GM18867 (cell line): ENCODE results near the gene AFG1L.
"Not testable (repeated sequence)": the region's sequence is repeated elsewhere in the genome, so short reads cannot be mapped to it uniquely, and the experiment has no call there.

ENCODE experiments used
- ATAC-seq: cut with Tn5 transposase; IDR thresholded peaks from one replicate; pipeline ENCODE4 v1.9.1; 2021; ENCODE audit warnings: mild to moderate bottlenecking, moderate library complexity; ENCODE audit not compliant: unreplicated experiment

AFG1L gene

DNA sequence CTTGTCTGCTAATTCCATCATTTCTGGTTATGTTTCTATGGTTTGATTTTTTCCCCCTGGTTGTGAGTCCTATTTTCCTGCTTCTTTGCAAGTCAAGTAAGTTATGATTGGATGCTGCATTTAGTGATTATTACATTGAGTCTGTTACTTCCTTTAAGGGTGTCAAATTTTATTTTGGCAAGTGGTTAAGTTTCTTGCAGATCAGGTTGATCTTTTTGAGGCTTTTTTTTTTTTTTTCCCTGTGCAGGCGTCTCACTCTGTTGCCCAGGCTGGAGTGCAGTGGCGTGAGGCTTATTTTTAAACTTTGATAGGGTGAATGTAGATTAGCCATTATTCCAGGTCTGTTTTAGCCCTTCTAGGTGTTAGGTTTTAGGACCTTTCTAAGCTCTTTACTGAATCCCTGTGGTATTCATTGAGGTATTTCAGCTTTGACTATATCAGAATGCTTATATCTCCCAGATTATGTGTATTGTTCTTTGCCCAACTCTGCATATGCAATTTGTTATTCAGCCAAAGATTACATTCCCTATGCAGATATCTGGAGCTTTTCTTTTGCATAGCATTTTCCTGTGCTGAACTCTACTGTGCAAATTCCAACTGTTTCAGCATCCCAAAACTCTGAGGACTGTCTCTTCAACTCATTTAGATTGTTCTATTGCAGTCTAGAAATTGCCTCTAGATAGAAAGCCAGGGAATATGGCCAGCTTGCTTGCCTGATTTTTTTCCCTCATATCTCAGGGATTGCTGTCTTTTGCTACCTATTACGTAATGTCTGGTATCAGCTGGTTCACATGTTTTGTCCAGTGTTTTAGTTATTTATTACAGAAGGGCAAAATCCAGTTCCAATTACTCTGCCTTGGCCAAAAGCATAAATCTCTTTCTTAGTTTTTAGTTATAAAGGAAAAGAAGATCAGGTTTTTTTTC, 113.3 kb downstream of the AFG1L start:
- no peak for ATAC-seq

- ATAC-seq = no peak
Measured at GRCh38 chr6:108408861-108409260, 114.0 kb downstream of the AFG1L start.

DNA sequence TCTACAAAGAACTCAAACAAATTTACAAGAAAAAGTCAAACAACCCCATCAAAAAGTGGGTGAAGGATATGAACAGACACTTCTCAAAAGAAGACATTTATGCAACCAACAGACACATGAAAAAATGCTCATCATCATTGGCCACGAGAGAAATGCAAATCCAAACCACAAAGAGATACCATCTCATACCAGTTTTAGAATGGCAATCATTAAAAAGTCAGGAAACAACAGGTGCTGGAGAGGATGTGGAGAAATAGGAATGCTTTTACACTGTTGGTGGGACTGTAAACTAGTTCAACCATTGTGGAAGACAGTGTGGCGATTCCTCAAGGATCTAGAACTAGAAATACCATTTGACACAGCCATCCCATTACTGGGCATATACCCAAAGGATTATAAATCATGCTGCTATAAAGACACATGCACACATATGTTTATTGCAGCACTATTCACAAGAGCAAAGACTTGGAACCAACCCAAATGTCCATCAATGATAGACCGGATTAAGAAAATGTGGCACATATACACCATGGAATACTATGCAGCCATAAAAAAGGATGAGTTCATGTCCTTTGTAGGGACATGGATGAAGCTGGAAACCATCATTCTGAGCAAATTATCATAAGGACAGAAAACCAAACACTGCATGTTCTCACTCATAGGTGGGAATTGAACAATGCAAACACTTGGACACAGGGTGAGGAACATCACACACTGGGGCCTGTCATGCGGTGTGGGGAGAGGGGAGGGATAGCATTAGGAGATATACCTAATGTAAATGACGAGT, 121.4 kb downstream of the AFG1L start:
- not testable (repeated sequence) for ATAC-seq

DNA sequence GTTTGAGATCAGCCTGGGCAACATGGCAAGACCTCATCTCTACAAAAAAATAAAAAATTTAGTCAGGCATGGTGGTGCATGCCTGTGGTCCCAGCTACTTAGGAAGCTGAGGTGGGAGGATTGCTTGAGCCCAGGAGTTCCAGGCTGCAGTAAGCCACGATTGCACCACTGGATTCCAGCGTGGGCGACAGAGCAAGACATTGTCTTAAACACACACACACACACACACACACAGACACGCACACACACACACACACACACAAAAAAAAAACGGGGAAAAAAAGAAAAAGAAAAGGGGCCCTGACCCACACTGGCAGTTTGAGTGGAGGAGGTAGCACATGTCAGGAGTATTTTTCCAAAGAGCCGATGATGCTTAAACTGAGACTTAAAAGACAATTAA, 122.2 kb downstream of the AFG1L start:
- ATAC-seq = no peak

DNA sequence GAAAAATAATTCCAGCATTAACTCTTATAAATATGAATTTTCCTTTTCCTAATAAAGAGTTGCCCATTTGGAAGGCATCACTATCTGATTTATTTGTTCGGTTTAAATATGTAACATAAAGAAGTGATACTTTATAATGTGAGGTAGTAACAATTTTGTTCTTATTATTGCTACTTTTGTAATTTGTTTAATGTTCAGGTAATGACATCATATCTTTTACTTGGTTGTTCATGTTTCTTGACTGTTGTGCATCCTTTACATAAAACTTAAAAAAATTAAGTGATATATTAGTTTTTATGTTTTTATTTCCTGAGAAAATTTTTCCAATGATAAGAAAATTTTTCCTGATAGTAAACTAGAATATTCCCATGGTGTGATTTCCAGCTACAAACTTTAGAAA, 124.6 kb downstream of the AFG1L start:
- no peak for ATAC-seq

- ATAC-seq = no peak
Measured at GRCh38 chr6:108419934-108420609, 125.2 kb downstream of the AFG1L start.

DNA sequence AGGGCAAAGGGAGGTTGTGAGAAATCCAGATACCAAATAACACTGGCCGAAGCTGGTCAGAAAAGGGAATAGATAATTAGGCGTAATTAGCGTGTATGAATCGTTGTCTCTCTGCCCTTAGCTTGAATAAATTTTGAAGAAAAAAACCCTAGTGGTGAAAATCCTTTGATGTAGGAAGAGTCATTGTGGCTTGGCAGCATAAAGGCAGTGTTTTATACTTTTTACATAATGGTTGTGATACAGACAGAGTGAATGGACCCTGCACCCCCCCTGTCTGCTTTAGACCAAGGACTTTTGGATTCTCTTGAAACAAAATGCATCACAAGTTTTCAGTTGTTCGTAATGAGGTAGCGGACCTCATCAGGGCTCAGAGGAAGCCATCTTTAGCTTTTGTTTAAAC, 126.5 kb downstream of the AFG1L start:
- no peak for ATAC-seq

GRCh38 chr6:108423982-108424705, 129.3 kb downstream of the AFG1L start:
- ATAC-seq = no peak

DNA sequence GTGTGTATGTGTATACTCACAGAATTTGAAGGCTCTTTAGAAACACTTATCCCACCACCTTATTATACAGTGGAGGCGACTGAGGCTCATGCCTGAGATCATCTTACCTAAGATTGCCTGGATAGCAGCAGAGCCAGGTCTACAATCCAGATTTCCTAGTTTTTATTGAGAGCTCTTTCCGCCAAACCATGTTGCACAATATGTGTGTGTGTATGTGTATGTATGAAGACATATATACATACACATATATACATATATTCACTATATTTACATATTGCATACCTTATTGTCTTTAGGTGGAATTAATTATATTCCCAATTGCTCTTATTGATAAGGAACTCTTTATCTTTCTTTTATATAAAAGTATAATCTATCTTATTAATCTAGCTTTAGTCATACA, 130.6 kb downstream of the AFG1L start:
- ATAC-seq = no peak

DNA sequence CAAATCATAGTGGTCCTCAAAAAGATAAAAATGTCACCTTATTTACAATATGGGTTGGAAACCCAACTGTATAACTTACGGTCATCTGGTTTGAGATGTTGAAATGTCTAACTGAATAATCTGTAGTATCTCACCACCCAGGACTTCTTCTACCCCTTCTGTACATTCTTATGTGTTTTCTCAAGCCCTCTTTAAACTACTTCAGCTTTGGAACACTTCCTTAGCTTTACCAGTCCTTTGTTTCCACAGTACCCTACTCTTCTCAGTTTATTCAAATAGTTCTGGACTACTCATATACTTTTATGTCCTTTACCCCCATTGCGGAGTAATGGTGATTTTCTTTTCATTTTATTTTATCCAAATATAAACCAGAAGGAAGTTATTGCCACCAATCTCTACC, 137.3 kb downstream of the AFG1L start:
- ATAC-seq = no peak

GRCh38 chr6:108432792-108433191, 137.9 kb downstream of the AFG1L start:
- ATAC-seq = no peak

DNA sequence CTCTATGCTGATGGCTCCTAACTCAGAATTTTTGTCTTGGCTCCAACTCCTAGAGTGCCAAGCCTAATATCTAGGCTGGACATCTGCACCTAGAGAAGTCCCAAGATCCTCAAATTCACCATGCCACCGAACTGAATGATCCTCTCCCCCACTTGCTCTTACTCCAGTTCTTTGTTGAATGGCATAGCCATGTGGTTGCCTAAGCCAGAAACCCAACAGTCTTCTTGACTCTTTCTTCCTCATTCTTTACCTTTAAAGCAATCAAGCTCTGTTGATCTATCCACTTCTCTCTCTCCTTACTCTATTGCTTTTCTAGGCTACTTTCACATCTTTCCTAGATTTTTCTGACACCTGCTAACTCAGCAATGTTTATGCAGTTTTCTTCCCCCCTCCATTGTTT, 139.4 kb downstream of the AFG1L start:
- no peak for ATAC-seq

GRCh38 chr6:108435391-108435790, 140.5 kb downstream of the AFG1L start:
- no peak for ATAC-seq

GRCh38 chr6:108436771-108437170, 141.9 kb downstream of the AFG1L start:
- no peak for ATAC-seq

DNA sequence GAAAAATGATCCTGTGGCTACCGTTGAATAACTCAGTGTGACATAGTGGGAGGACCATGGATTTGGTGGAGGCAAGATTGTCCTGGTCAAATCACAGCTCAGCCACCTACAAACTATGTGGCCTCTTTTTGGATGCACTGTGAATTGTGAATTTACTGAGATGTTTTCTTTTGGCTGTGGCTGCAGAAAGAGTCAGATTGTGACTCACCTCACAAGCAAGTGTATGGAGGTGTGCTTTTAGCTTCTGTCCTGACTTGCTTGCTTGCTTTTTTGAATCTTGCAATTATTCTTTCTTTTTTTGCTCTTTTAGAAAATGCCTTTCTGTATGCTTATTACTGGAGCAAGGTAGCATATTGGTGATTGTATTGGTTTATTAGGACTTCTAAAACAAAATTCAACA, 143.0 kb downstream of the AFG1L start:
- no peak for ATAC-seq

GRCh38 chr6:108438918-108439317, 144.1 kb downstream of the AFG1L start:
- no peak for ATAC-seq

GRCh38 chr6:108441141-108441540, 146.3 kb downstream of the AFG1L start:
- ATAC-seq = no peak

GRCh38 chr6:108442770-108443520, 148.1 kb downstream of the AFG1L start:
- ATAC-seq = no peak

GRCh38 chr6:108446629-108447150, 151.8 kb downstream of the AFG1L start:
- ATAC-seq = no peak

DNA sequence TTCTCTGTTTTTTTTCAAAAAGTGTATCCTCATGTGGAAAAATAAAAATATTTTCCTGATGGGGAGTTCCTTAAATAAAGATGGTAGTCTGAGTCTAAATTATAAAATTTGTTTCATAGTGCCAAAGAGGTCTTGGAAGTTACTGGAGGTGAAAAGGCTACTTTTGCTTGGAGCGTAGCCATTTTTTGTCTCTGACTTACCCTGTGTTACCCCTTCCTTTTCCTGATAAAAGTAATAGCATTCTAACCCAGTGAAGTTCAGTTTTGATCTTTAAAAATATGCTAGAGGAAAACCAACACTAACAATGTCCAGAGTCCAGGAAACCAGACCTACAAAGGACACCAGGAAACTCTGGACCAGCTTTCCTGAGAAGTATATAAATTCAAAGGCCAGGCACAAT, 153.6 kb downstream of the AFG1L start:
- no peak for ATAC-seq
